HS-27A (cell line): ENCODE results near the gene AFG3L2.
A peak's percentile ranks its signal among the peaks of the same experiment; 100 is the strongest.
"Not testable (repeated sequence)": the region's sequence is repeated elsewhere in the genome, so short reads cannot be mapped to it uniquely, and the experiment has no call there.

Experiments used
- DNase-seq: peaks from one replicate; pipeline ENCODE4 v3.0.0-alpha.2; 2012; ENCODE audit warnings: low read depth, missing footprints

Gene AFG3L2

DNA sequence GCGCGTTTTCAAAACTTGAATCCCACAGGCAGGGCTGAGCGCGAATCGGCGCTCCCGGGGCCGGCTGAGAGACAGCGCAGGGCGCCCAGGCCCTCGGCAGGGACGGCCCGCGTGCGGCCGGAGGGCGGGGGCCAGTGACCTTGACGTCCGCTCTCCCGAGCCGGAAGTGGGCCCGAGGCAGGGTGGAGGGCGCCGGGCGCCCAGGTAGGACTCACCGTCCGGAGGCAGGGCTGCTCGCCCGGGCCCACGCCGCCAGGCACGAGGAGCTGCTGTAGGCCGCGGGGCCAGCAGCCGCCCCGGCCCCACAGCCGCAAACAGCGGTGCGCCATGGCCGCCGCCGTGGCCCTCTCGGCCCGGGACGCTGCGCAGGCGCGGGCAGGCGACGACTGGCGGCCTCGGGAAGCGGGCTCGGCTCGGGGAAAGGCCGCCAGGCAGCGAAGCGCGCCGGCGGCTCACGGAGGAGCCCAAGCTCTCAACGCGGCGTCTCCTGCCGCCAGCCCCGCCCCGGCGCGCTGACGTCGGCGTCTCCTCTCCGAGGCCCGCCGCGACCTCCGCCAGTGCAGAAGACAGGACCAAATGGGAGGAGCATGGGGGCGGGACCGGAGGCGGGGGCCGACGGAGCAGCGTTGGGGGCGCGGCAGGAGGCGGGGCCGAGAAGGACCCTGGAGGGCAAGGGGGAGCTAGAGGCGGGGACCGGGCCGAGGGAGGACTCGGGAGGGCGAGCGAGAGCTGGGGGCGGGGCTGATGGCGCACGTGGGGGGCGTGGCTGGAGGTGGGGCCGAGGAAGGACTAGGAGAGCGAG is at the start of gene AFG3L2:
TSS of gene AFG3L2 (minus strand) at position 474 of the 802 bp plus-strand sequence. CDS start at position 329, 145 bp downstream.
- DNase-seq: peak; percentile 93

DNA sequence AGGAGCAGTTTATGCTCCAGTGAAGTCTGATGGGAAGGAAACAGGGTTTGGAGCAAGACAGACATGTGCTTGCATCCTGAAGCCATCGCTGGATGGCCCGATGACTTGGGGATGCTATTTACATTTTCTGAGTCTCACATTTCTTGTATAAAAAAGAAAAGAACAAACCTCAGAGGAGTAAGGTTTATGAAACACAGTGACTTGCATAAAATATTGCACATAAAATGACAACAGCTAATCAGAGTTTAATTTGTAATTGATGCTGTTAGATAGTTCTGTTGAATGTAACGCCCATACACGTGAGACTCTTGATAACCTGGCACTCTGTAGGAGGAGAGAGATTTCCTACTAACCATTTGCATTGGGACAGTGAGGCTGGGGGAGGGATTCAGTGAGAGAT is 47.2 kb upstream of the AFG3L2 start:
- DNase-seq: no peak

DNA sequence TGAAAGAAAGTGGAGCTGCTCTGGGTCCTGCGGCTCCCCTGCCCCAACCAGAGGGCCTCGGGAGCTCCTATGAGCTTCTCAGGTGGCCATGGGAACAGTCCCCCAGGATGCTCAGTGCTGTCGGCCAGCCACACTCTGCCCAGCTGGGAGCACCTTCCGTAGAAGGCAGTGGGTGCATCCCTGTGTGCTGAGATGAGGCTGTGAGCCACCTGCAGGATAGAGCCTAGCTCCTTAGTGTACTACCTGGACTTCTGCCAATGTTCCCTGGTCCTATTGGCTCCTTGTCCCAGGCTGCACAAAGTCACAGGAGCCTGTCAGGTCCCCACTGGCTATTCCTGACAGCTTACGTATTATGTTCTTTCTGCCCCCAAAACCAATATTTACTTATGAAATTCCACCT is 46.8 kb upstream of the AFG3L2 start:
- no peak for DNase-seq

DNA sequence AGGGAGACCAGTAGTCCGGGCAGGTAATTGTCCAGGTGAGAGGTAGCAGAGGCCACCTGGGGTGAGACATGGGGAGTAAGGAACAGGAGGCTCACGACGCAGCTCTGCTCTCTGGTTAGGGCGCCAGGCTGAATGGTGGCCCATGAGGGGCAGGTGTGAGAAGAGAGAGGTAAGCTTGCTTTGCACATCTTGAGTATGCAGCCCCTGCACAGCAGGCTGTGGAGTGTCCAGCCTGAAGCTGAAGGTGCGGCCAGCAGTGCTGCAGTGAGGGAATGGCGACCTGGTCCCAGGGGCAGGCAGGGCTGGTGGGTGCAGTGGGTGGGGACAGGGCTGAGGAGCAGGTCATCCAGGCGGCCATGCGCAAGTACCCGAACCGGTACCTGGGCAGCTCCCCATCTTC is 46.4 kb upstream of the AFG3L2 start:
- DNase-seq: no peak

DNA sequence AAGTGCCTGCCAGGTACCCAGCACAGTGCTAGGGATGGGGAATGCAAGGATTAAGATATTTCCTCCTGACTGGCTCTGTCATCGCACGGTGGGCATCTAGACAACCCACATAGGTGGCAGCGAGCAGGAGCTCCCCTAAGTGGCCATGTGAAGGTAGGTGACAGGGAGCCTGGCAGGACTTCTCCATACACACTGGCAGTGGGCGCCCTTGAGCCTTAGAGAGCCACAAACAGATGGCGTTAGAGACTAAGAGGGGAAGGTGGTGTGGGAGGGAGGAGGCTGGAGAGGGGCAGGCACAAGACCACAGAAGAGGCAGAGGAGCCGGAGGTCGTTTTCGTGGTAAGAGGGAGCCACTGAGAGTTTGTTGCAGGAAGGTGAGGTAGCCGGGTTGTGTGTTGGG is 45.9 kb upstream of the AFG3L2 start:
- DNase-seq: no peak

DNA sequence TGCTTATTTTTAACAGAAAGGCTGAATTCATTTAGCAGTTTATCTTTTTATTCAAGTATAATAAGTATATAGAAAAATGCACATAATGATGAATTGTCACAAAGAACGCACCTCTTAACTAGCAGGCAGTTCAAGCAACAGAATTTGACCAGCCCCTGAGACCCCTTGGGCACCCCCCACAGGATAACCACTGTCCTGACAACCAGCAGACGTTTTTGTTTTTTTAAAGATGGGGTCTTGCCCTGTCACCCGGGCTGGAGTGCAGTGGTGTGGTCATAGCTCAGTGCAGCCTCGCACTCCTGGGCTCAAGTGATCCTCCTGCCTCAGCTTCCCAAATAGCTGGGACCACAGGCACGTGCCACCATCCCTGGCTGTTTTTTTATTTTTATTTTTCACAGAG is 44.7 kb upstream of the AFG3L2 start:
- no peak for DNase-seq

DNA sequence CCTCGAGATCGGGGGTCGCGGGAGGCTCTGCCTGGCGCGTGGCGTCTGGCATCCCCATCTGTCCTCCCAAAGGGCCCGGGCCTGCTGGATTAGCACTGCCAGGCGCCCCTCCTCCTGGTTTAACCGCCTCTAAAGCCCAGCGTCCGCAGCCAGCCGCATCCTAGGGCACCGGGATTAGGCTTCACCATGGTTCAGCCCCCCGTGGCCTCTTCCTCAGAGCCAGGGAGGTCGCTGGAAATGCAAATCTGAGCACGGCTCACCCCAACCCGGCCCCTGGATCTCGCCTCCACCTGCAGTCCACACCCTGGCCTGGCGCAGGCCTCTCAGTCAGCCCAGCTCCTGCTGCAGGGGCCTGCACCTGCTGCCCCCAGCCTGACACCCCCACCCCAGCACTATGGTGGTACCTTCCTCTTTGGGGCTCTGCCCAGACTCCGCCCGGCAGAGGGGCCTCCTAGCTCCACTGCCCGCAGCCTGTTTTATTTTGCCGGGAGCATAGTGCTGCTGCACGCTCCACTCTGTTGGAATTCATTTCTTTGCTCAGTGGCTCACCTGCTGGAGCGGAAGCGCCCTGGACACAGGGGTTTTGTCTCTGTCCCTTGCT is 43.9 kb upstream of the AFG3L2 start:
- no peak for DNase-seq

DNA sequence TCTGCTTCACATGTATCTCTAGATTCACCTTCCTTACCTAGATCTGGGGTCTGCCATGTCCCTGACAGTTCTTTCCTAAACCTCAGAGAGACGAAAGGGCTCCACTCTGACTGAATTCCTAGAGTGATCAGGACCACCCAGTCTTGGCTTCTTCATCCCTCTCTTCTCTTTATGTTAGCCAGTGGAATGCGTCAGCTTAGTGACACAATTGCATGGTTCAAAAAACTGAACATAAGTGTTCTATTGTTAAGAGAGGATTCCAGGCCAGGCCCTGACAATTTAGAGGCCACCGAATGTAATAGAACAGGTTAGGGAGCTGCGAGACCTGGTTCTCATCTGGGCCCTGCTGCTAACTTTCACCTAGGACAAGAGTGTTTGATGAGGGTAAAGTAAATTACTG is 40.7 kb upstream of the AFG3L2 start:
- DNase-seq: no peak

DNA sequence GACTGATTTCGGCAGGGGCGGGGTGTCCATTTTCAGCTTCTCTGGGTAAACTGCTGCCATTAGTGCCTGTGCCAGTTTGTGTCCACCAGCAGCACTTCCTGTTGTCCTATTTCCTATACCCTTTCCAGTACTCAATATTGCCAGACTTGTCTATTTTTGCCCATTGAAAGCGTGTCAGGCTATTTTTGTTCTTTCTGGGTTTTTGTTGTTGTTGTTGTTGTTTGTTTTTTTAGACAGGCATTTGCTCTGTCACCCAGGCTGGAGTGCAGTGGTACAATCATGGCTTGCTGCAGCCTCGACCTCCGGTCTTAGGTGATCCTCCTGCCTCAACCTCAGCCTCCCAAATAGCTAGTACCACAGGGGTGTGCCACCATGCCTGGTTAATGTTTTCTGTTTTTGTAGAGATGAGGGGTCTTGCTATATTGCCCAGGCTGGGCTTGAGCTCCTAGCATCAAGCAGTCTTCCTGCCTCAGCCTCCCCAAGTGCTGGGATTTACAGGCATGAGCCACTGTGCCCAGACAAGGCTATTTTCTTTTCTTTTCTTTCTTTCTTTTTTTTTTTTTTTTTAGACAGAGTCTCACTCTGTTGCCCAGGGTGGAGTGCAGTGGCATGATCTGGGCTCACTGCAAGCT is 39.2 kb upstream of the AFG3L2 start:
- DNase-seq: no peak

DNA sequence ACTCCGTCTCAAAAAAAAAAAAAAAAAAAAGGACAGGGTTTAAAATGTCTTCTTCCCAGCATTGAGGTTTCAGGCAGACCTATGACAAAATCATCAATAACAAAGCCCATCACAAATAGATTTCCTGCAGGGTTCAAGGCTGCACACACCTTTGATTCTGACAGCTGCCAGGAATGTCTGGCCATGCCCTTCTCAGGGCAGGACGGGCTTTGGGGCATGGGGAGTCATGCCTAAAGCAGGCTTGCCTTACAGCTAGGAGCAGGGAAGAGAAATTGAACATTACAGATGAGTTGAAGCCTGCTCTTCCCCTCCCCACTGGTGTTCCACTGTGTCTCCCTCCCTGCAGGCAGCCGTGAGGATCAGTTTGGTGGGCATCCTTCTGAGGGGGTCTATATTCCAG is 34.4 kb upstream of the AFG3L2 start:
- no peak for DNase-seq

DNA sequence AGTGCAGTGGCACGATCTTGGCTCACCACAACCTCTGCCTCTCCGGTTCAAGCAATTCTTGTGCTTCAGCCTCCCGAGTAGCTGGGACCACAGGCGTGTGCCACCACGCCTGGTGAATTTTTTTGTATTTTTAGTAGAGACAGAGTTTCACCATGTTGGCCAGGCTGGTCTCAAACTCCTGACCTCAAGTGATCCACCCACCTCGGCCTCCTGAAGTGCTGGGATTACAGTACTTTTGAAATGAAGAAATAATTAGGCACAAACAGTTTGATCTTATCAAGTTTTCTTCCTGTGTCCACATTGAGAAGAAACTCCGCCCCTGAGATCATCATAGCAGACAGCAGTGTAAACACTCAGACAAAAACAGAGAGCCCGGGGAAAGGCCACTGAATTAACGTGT is 33.7 kb upstream of the AFG3L2 start:
- not testable (repeated sequence) for DNase-seq

DNA sequence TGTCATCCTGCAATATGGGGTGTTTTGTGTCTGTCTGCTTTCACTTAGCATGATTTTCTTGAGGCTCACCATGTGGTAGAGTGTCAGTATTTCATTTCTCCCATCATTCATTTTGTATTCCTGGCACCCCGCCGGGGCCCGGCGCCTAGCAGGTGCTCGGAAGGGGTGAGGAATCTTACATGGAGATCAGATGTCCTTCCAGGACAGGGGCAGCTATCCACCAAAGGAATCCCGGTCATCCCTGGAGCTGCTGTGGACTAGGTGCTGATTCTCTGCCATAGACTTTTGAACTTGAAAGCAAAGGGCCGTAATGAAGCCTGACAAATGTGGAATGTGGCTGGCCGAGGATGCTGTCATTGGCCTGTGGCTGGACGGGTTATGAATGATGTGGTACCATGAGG is 33.1 kb upstream of the AFG3L2 start:
- no peak for DNase-seq

DNA sequence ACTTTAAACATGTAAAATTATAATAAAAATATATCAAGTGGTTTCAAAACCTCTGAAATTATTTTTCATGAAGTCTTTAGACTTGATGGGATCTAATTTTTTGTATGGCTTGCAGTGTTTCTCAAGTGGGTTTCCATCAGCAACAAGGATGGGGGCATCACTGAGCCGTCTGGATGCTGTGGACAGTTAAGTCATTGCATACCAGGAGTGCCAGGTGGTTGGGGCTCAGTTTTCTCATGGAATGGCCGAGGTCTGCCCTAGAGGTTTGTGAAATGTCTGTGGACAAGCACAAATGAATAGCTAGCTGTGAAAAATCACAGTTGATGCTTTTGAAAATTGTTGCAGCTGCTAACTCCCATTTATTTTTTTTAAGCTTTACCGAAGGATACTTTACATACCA is 32.4 kb upstream of the AFG3L2 start:
- no peak for DNase-seq

DNA sequence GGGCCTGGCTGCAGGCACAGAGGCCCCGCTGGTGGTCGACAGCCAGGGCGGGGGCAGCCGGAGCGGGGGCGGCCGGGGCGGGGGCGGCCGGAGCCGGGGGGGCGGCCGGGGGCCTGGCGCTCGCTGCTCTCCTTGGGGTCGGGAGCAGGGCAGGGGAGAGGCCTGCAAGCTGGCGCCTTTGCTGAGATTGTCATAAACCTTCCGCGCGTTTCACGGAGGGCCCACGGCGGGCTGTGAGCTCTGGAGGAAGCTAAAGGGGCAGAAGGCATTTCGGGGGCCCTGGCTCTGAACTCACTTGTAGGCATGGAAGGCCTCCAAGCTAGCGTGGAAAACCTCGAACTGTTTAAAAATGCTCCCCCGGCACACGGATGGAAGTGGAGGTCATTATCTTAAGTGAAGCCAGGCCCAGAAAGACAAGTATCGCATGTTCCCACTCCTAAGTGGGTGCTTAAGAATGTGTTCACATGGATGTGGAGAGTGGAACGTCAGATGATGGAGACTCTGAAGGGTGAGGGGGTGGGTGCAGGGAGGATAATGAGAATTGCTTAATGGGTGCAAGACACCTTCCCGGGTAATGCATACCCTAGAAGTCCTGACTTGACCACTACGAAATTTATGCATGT is 31.3 kb upstream of the AFG3L2 start:
- DNase-seq: no peak

DNA sequence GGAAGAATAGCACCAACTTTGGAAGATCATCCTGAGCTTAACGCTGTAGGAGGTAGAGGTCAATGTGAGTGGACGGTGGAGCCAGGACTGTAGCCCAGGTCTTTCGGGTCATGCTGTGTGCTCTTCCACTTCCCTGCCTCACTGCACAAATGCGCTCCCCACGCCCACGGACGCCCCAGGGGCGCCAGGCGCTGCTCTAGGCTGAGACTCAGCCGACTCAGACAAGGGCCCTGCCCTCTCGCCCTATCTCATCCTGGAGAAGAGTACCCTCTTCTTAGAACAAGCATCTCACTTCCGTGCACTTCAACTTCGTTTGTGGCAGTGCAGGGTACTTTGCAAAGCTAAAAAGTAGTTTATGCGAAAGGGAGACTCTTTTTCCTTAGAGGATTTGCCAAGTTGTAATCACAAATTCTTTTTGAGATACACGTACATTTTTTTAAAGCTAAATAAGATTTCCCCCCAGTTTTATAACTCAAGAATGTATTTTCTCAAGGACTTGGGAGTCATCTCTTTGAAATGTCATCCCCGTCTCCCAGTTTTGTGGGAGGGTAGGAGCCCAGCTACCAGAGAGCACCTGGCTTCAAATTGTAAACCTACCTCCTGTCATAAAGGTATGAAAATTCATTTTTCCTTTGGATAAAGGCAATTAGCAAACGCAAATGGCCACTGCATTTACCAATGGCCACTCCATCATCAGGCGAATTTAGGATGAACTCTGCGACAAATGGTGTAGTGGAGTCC is 29.5 kb upstream of the AFG3L2 start:
- no peak for DNase-seq

DNA sequence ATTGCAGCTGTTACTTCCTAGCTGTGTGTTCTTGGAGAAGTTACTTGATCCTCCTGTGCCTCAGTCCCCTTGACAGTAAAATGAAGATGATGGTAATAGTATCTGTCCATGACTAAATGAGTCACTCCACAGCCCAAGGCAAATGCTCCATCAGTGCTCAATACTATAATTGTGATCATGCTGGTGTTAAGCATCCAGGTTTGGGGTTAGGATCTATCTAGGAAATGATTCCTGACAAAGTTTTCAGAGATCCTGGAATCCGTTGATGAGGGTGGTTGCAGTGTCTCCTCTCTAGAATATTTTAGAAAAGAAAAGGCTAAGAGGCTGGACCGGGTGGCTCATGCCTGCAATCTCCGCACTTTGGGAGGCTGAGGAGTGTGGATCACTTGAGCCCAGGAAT is 28.0 kb upstream of the AFG3L2 start:
- no peak for DNase-seq

DNA sequence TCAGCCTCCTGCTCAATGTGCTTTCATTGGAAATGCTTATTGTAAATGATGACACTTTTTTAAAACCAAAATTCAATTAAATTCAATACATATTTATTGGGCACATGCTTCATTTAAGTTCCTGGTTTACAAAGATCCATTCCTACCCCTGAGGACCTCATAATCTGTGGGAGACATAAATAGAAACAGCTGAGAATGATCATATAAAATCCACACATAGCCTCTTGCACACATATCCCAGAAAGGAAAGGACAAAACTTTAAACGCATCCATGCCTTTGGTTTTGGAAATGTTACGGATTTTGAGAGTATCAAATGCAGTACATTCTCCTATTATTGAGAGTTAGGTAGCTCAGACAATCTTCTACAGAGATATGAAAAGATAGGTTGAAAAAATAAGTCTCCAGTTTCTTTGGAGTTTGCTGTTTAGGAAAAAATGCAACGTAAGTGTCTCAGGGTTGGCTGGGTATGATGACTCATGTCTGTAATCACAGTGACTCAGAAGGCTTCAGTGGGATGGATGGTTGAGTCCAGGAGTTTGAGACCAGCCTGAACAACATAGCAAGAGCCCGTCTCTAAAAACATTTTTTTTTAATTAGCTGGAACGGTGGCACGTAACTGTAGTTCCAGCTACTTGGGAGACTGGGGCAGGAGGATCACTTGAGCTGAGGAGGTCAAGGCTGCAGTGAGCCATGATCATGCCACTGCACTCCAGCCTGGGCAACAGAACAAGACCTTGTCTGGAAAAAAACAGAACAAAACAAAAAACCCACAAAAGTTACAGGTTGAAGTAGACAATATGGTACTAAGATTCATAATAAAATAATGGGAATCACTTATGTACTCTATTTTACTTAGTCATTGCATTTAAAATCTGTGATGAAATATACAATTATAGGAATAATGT is 26.8 kb upstream of the AFG3L2 start:
- DNase-seq: peak; percentile 89

DNA sequence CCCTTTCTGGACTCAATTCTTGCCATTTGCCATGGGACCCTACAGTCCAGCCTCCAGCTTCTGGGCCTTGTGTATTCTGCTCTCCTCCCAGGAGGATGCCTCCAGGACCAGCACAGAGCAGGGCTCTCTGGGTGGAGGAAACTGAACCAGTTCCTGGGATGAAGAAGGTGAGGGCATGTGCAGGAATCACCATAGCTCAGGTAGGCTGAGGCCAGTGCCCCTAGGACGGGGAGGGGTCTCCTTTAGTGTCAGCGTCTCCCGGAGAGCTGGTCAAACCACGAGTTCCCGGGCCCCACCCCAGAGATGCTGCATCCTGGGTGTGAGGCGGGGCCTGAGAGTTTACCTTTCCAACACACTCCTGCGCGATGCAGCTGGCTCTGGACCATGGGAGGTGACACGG is 24.9 kb upstream of the AFG3L2 start:
- no peak for DNase-seq

DNA sequence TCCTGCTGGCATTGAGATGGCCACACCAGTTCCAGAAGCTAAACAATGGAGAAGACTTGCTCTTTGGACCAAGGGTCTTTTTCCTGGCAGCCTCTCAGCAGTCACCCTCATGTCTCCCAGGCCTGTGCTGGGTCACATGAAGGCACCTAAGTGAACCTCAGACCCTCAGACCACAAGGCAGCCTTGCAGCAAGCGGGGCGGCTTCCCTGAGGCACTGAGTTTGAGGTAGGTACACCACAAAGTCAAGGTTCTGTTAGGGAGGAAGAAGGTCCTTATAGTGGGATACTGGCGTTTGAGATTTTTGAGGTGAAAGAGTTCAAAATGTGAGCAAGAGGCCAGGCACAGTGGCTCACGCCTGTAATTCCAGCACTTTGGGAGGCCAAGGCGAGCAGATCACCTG is 22.2 kb upstream of the AFG3L2 start:
- no peak for DNase-seq

DNA sequence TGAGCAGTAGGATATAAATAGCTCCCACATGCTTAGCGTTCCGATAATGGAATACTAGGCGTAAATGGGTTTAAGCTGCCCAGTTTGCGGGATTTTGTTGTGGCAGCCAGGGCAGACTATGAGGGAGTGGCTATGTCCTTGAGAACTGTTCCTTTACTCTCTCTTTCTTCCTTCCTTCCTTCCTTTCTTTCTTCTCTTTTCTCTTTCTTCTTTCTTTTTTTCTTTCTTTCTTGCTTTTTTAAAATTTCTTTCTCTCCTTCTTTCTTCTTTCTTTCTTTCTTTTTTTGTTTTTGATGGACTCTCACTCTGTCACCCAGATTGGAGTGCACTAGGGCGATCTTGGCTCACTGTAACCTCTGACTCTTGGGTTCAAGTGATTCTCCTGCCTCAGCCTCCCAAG is 21.6 kb upstream of the AFG3L2 start:
- DNase-seq: no peak

DNA sequence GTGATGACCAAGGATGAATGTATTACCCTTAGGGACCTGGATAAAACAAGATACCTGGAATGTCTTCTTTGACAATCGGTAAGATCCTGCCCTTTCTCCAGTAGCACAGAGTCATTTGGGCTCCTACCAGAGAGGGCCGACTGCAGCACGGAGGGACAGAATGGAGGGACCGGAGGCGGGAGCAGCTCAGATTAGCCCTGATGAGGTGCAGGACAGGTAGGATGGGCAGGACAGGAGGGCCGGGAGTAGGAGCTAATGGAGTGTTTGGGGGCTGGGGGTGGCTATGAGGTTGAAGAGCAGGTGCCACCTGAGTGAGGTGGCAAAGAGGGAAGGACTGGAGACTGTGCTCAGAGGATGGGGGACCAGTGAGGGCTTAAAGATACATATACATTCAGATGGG is 20.8 kb upstream of the AFG3L2 start:
- no peak for DNase-seq
